ENCODE measurements around the gene SLC33A1.
A peak's percentile ranks its signal among the peaks of the same experiment; 100 is the strongest.
"Not testable (repeated sequence)": the region's sequence is repeated elsewhere in the genome, so short reads cannot be mapped to it uniquely, and the experiment has no call there.

SLC33A1 gene

GRCh38 chr3:155846119-155846518 is 8.1 kb downstream of the SLC33A1 start:
- no peak for TF ChIP-seq ZNF274 (IDR thresholded peaks at IDR 0.05; ENCODE audit: low read depth, low read length)
- H3K4me3 ChIP-seq (ENCODE audit: low read length): no peak overlapping the region

- no peak for TF ChIP-seq ZNF274 (IDR thresholded peaks at IDR 0.05; ENCODE audit: low read depth, low read length)
Measured at GRCh38 chr3:155843569-155843968, 10.7 kb downstream of the SLC33A1 start.

GRCh38 chr3:155835341-155836071 is 18.7 kb downstream of the SLC33A1 start:
- no peak for TF ChIP-seq ZNF274 (IDR thresholded peaks at IDR 0.05; ENCODE audit: low read depth, low read length)
- H3K4me3 ChIP-seq (ENCODE audit: low read length): no peak overlapping the region

More at GRCh38 chr3:155843569-155843968, 10.7 kb downstream of the SLC33A1 start:
- H3K4me3 ChIP-seq (ENCODE audit: low read length): no peak overlapping the region

GRCh38 chr3:155828490-155829098 is 25.6 kb downstream of the SLC33A1 start:
- not testable (repeated sequence) for H3K4me3 ChIP-seq (ENCODE audit: low read length)

GRCh38 chr3:155815030-155815545 is 39.1 kb downstream of the SLC33A1 start:
- TF ChIP-seq ZNF274 (IDR thresholded peaks at IDR 0.05; ENCODE audit: low read depth, low read length): no peak

GRCh38 chr3:155813224-155813623 is 41.0 kb downstream of the SLC33A1 start:
- not testable (repeated sequence) for H3K4me3 ChIP-seq (ENCODE audit: low read length)

More at GRCh38 chr3:155815030-155815545, 39.1 kb downstream of the SLC33A1 start:
- H3K4me3 ChIP-seq (ENCODE audit: low read length): no peak overlapping the region

- TF ChIP-seq ZNF274 (IDR thresholded peaks at IDR 0.05; ENCODE audit: low read depth, low read length): no peak
- H3K4me3 ChIP-seq (ENCODE audit: low read length): no peak overlapping the region
Measured at GRCh38 chr3:155809181-155809580, 45.0 kb downstream of the SLC33A1 start.

- no peak overlapping the region for H3K4me3 ChIP-seq (ENCODE audit: low read length)
- TF ChIP-seq ZNF274 (IDR thresholded peaks at IDR 0.05; ENCODE audit: low read depth, low read length): no peak
Measured at GRCh38 chr3:155807823-155808222, 46.4 kb downstream of the SLC33A1 start.

- H3K4me3 ChIP-seq (ENCODE audit: low read length): peak within 1 kb of the TSS; percentile 67
- TF ChIP-seq ZNF274 (IDR thresholded peaks at IDR 0.05; ENCODE audit: low read depth, low read length): no peak
Measured at GRCh38 chr3:155805802-155806618, 48.2 kb downstream of the SLC33A1 start, which contains the start of gene C3orf33. TSS of gene C3orf33 (minus strand) at chr3:155806278. CDS start at chr3:155806252, 26 bp downstream.

- peak overlapping the region; percentile 67 for H3K4me3 ChIP-seq (ENCODE audit: low read length)
- TF ChIP-seq ZNF274 (IDR thresholded peaks at IDR 0.05; ENCODE audit: low read depth, low read length): no peak
Measured at GRCh38 chr3:155805204-155805801, 48.9 kb downstream of the SLC33A1 start.

- TF ChIP-seq ZNF274 (IDR thresholded peaks at IDR 0.05; ENCODE audit: low read depth, low read length): no peak
- no peak overlapping the region for H3K4me3 ChIP-seq (ENCODE audit: low read length)
Measured at GRCh38 chr3:155804323-155804722, 49.9 kb downstream of the SLC33A1 start.

GRCh38 chr3:155792532-155792931 is 61.7 kb downstream of the SLC33A1 start:
- TF ChIP-seq ZNF274 (IDR thresholded peaks at IDR 0.05; ENCODE audit: low read depth, low read length): no peak
- no peak overlapping the region for H3K4me3 ChIP-seq (ENCODE audit: low read length)

GRCh38 chr3:155791190-155791589 is 63.0 kb downstream of the SLC33A1 start:
- TF ChIP-seq ZNF274 (IDR thresholded peaks at IDR 0.05; ENCODE audit: low read depth, low read length): no peak
- H3K4me3 ChIP-seq (ENCODE audit: low read length): no peak overlapping the region

Measured in GM08714 (cell line).